Fibroblast of lung (primary cell): ENCODE data around the gene CCDC106. TPM values are rescaled to one million over a fixed set of nuclear protein-coding genes. Genes with fewer than 3 reads are reported as not detected.
A peak's percentile ranks its signal among the peaks of the same experiment; 100 is the strongest.

Experiments used
- DNase-seq, 2 donors: peaks; one replicate each; pipeline versions ENCODE4 v3.0.0 to v3.0.0-alpha.2; 2010; ENCODE audit warnings: low read depth in 2 of 2
- H2AFZ ChIP-seq: 2 replicates; pipeline ENCODE4 v1.5.1; 2012; ENCODE audit warnings: low read length, control low read depth, inconsistent platforms
- H3K27ac ChIP-seq: 2 replicates; pipeline ENCODE4 v1.5.1; 2011; ENCODE audit warnings: low read length, control low read depth; ENCODE audit not compliant: insufficient read depth
- H3K27me3 ChIP-seq: 2 replicates; pipeline ENCODE4 v1.5.1; 2011; ENCODE audit warnings: mild to moderate bottlenecking, low read length; ENCODE audit not compliant: control insufficient read depth, insufficient read depth
- H3K36me3 ChIP-seq: 2 replicates; pipeline ENCODE4 v1.5.1; 2011; ENCODE audit warnings: low read length; ENCODE audit not compliant: control insufficient read depth, insufficient read depth
- H3K4me1 ChIP-seq: 2 replicates; pipeline ENCODE4 v1.5.1; 2011; ENCODE audit warnings: low read length; ENCODE audit not compliant: control insufficient read depth, insufficient read depth; ENCODE audit errors: extremely low read depth
- H3K4me2 ChIP-seq: 2 replicates; pipeline ENCODE4 v1.5.1; 2011; ENCODE audit warnings: low read length, control low read depth; ENCODE audit not compliant: insufficient read depth; ENCODE audit errors: extremely low read depth
- H3K4me3 ChIP-seq, 4 experiments: fragments of 200-600 bp in 1 of 4; sonication (generic) in 1 of 4; replicated peaks in 1 of 4; 2 replicates each; pipeline ENCODE4 v1.5.1; 2011 to 2016; ENCODE audit warnings: low read length in 4 of 4, low read depth in 3 of 4, mild to moderate bottlenecking in 3 of 4, control low read depth in 2 of 4, inconsistent platforms in 1 of 4, mixed read lengths in 1 of 4; ENCODE audit not compliant: insufficient read depth in 1 of 4; ENCODE audit errors: control extremely low read depth in 1 of 4
- H3K79me2 ChIP-seq: 2 replicates; pipeline ENCODE4 v1.5.1; 2012; ENCODE audit warnings: mild to moderate bottlenecking, low read length, inconsistent platforms; ENCODE audit not compliant: control insufficient read depth, insufficient read depth
- H3K9ac ChIP-seq: 2 replicates; pipeline ENCODE4 v1.5.1; 2011; ENCODE audit warnings: mild to moderate bottlenecking, low read length, control low read depth; ENCODE audit not compliant: insufficient read depth
- H3K9me3 ChIP-seq: 2 replicates; pipeline ENCODE4 v1.5.1; 2012; ENCODE audit warnings: low read depth, low read length; ENCODE audit not compliant: control insufficient read depth, insufficient read depth
- H4K20me1 ChIP-seq: 2 replicates; pipeline ENCODE4 v1.5.1; 2011; ENCODE audit warnings: low read length; ENCODE audit not compliant: control insufficient read depth, insufficient read depth; ENCODE audit errors: extremely low read depth
- CTCF ChIP-seq, 2 donors: IDR thresholded peaks in 1 of 2; conservative IDR thresholded peaks in 1 of 2; 1 replicate in 1 of 2; 2 replicates in 1 of 2; pipeline ENCODE4 v1.5.1; 2011 to 2012; ENCODE audit warnings: low read length in 2 of 2, control low read depth in 1 of 2, inconsistent platforms in 1 of 2, low read depth in 1 of 2, mild to moderate bottlenecking in 1 of 2
- EZH2 ChIP-seq: IDR thresholded peaks from 2 replicates; pipeline ENCODE4 v1.5.1; 2012; ENCODE audit warnings: low read length, control low read depth, mild to moderate bottlenecking; ENCODE audit errors: missing control alignments
- polyA plus RNA-seq, 2 donors: library from polyadenylated mRNA; depleted of rRNA in 1 of 2; stranded (reverse) in 1 of 2; unstranded in 1 of 2; fragments of >200 nt; gene quantifications; 2 replicates each; pipeline ENCODE4 v1.2.1, GENCODE V29; 2011 to 2012; ENCODE audit warnings: missing spikeins in 1 of 2
- total RNA-seq: library from RNA; depleted of rRNA; stranded (reverse); fragments of >200 nt; gene quantifications from 2 replicates; pipeline ENCODE4 v1.2.1, GENCODE V29; 2014

CCDC106 gene
- total and polyA plus RNA-seq, 2 donors (not counting 1 experiment from before 2014, with no cell fraction given), result 4.5 to 10.2 TPM

- no peak for TF ChIP-seq EZH2
- no peak for TF ChIP-seq CTCF (conservative IDR thresholded peaks at IDR 0.05 in 1 of 2, IDR thresholded peaks at IDR 0.05 in 1 of 2; ENCODE audit: low read depth in 1 of 2, low read length in 2 of 2)
- H3K27ac ChIP-seq, result peak within 1 kb of the TSS; percentile 95
- H2AFZ ChIP-seq, result peak within 1 kb of the TSS; percentile 98
- peak within 1 kb of the TSS; percentile 86 for H3K9ac ChIP-seq
- H3K4me2 ChIP-seq, result peak within 1 kb of the TSS; percentile 81
- H3K27me3 ChIP-seq, result no peaks in the 10 kb centered on the region
- H3K9me3 ChIP-seq, result no peaks in the 10 kb centered on the region
- peak within 1 kb of the TSS; percentile 70 to 82 (median 76) for H3K4me3 ChIP-seq
- H3K79me2 ChIP-seq, result peaks cover 5% of the 10 kb centered on the region
- no peaks in the 10 kb centered on the region for H4K20me1 ChIP-seq
- H3K36me3 ChIP-seq, result peaks cover 9% of the 10 kb centered on the region
- peak; percentile 84 to 89 for DNase-seq
- H3K4me1 ChIP-seq, result peaks cover 6% of the 10 kb centered on the region
Observed at GRCh38 chr19:55599842-55600661, 48.0 kb upstream of the CCDC106 start, which contains the start of gene ZNF524. Gene ZNF524 (plus strand): TSS chr19:55600288. CDS start chr19:55602113, 1,825 bp downstream.

- H3K9ac ChIP-seq, result peak overlapping the region; percentile 86
- no peaks in the 10 kb centered on the region for H4K20me1 ChIP-seq
- H3K4me1 ChIP-seq, result peaks cover 6% of the 10 kb centered on the region
- no peak overlapping the region for H2AFZ ChIP-seq
- H3K36me3 ChIP-seq, result peaks cover 8% of the 10 kb centered on the region
- no peaks in the 10 kb centered on the region for H3K27me3 ChIP-seq
- H3K79me2 ChIP-seq, result peaks cover 5% of the 10 kb centered on the region
- no peak overlapping the region for H3K27ac ChIP-seq
- no peak for TF ChIP-seq CTCF (conservative IDR thresholded peaks at IDR 0.05 in 1 of 2, IDR thresholded peaks at IDR 0.05 in 1 of 2; ENCODE audit: low read depth in 1 of 2, low read length in 2 of 2)
- TF ChIP-seq EZH2, result no peak
- DNase-seq, result no peak
- H3K4me2 ChIP-seq, result peak overlapping the region; percentile 81
- no peaks in the 10 kb centered on the region for H3K9me3 ChIP-seq
- H3K4me3 ChIP-seq, result peak overlapping the region; percentile 55 to 81 (median 63)
Observed at GRCh38 chr19:55600662-55601028, 47.4 kb upstream of the CCDC106 start.

GRCh38 chr19:55601084-55601483, 46.9 kb upstream of the CCDC106 start:
- peak overlapping the region; percentile 55 to 81 (median 63) for H3K4me3 ChIP-seq
- peaks cover 7% of the 10 kb centered on the region for H3K36me3 ChIP-seq
- no peaks in the 10 kb centered on the region for H3K9me3 ChIP-seq
- H2AFZ ChIP-seq, result no peak overlapping the region
- no peak for DNase-seq
- no peaks in the 10 kb centered on the region for H3K27me3 ChIP-seq
- H3K4me2 ChIP-seq, result peak overlapping the region; percentile 81
- TF ChIP-seq EZH2 (no peak), CTCF (conservative IDR thresholded peaks at IDR 0.05 in 1 of 2, IDR thresholded peaks at IDR 0.05 in 1 of 2; ENCODE audit: low read depth in 1 of 2, low read length in 2 of 2) (no peak)
- H3K4me1 ChIP-seq, result peaks cover 6% of the 10 kb centered on the region
- peaks cover 9% of the 10 kb centered on the region for H3K79me2 ChIP-seq
- no peak overlapping the region for H3K9ac ChIP-seq
- H4K20me1 ChIP-seq, result no peaks in the 10 kb centered on the region
- no peak overlapping the region for H3K27ac ChIP-seq
